ENCODE results near the gene TDP2. TPM values are rescaled to one million over a fixed set of nuclear protein-coding genes. Genes with fewer than 3 reads are reported as not detected.
A peak's percentile ranks its signal among the peaks of the same experiment; 100 is the strongest.
"Not testable (repeated sequence)": the region's sequence is repeated elsewhere in the genome, so short reads cannot be mapped to it uniquely, and the experiment has no call there.

Gene TDP2
- polyA plus RNA-seq, 4 donors, result 76.2 to 419 (median 293) TPM

- H3K27ac ChIP-seq (ENCODE audit: low read depth in 1 of 3, low read length in 2 of 3), result no peak overlapping the region
- FAIRE-seq (no peak), DNase-seq (no peak)
- no peaks in the 10 kb centered on the region for H3K9me3 ChIP-seq (ENCODE audit: control insufficient read depth in 2 of 2, insufficient read depth in 1 of 2, low read depth in 1 of 2, low read length in 1 of 2)
- 58 to 80% (median 62%) methylated on average over 1 of the region's 1 CpG for WGBS, 3 donors
- no peaks in the 10 kb centered on the region for H3K36me3 ChIP-seq (ENCODE audit: control insufficient read depth in 3 of 3, insufficient read depth in 2 of 3, low read depth in 1 of 3, low read length in 3 of 3)
- peaks cover 0 to 14% (median 0%) of the 10 kb centered on the region in 3 donors for H3K4me1 ChIP-seq (ENCODE audit: control insufficient read depth in 3 of 3, insufficient read depth in 2 of 3, low read depth in 1 of 3, low read length in 2 of 3)
- H3K4me3 ChIP-seq (ENCODE audit: low read depth in 1 of 3, low read length in 3 of 3), result no peak overlapping the region
- H3K27me3 ChIP-seq (ENCODE audit: control insufficient read depth in 3 of 3, insufficient read depth in 3 of 3, low read length in 3 of 3), result no peaks in the 10 kb centered on the region
Observed at GRCh38 chr6:24690593-24690992, 23.9 kb upstream of the TDP2 start.

GRCh38 chr6:24689964-24690363 is 23.3 kb upstream of the TDP2 start:
- Histone ChIP-seq H3K36me3 (ENCODE audit: control insufficient read depth in 3 of 3, insufficient read depth in 2 of 3, low read depth in 1 of 3, low read length in 3 of 3) (no peaks in the 10 kb centered on the region), H3K27ac (ENCODE audit: low read depth in 1 of 3, low read length in 2 of 3) (no peak overlapping the region), H3K9me3 (ENCODE audit: control insufficient read depth in 2 of 2, insufficient read depth in 1 of 2, low read depth in 1 of 2, low read length in 1 of 2) (no peaks in the 10 kb centered on the region), H3K4me3 (ENCODE audit: low read depth in 1 of 3, low read length in 3 of 3) (no peak overlapping the region), H3K27me3 (ENCODE audit: control insufficient read depth in 3 of 3, insufficient read depth in 3 of 3, low read length in 3 of 3) (no peaks in the 10 kb centered on the region), H3K4me1 (ENCODE audit: control insufficient read depth in 3 of 3, insufficient read depth in 2 of 3, low read depth in 1 of 3, low read length in 2 of 3) (peaks cover 0 to 14% (median 0%) of the 10 kb centered on the region in 3 donors)
- WGBS, 3 donors, result 91 to 98% (median 95%) methylated on average over 2 of the region's 2 CpGs
- DNase-seq, result no peak
- no peak for FAIRE-seq

- H3K4me1 ChIP-seq (ENCODE audit: control insufficient read depth in 3 of 3, insufficient read depth in 2 of 3, low read depth in 1 of 3, low read length in 2 of 3), result peaks cover 0 to 21% (median 0%) of the 10 kb centered on the region in 3 donors
- whole genome bisulfite sequencing, 3 donors, result 87 to 90% (median 90%) methylated on average over 4 of the region's 4 CpGs
- H3K4me3 ChIP-seq (ENCODE audit: low read depth in 1 of 3, low read length in 3 of 3), result no peak overlapping the region
- no peak for DNase-seq
- peaks cover 0 to under 1% (median 0%) of the 10 kb centered on the region in 3 donors for H3K36me3 ChIP-seq (ENCODE audit: control insufficient read depth in 3 of 3, insufficient read depth in 2 of 3, low read depth in 1 of 3, low read length in 3 of 3)
- no peaks in the 10 kb centered on the region for H3K9me3 ChIP-seq (ENCODE audit: control insufficient read depth in 2 of 2, insufficient read depth in 1 of 2, low read depth in 1 of 2, low read length in 1 of 2)
- no peaks in the 10 kb centered on the region for H3K27me3 ChIP-seq (ENCODE audit: control insufficient read depth in 3 of 3, insufficient read depth in 3 of 3, low read length in 3 of 3)
- H3K27ac ChIP-seq (ENCODE audit: low read depth in 1 of 3, low read length in 2 of 3), result no peak overlapping the region
- no peak for FAIRE-seq
Observed at GRCh38 chr6:24686946-24687345, 20.2 kb upstream of the TDP2 start.

GRCh38 chr6:24686408-24686807 is 19.7 kb upstream of the TDP2 start:
- 83 to 92% (median 85%) methylated on average over 1 of the region's 1 CpG for WGBS, 3 donors
- H3K36me3 ChIP-seq (ENCODE audit: control insufficient read depth in 3 of 3, insufficient read depth in 2 of 3, low read depth in 1 of 3, low read length in 3 of 3), result peaks cover 0 to 5% (median 0%) of the 10 kb centered on the region in 3 donors
- H3K9me3 ChIP-seq (ENCODE audit: control insufficient read depth in 2 of 2, insufficient read depth in 1 of 2, low read depth in 1 of 2, low read length in 1 of 2), result peaks cover 0 to 2% of the 10 kb centered on the region in 2 donors
- H3K27ac ChIP-seq (ENCODE audit: low read depth in 1 of 3, low read length in 2 of 3), result no peak overlapping the region
- DNase-seq, result no peak
- no peak overlapping the region for H3K4me3 ChIP-seq (ENCODE audit: low read depth in 1 of 3, low read length in 3 of 3)
- no peak for FAIRE-seq
- H3K4me1 ChIP-seq (ENCODE audit: control insufficient read depth in 3 of 3, insufficient read depth in 2 of 3, low read depth in 1 of 3, low read length in 2 of 3), result peaks cover 0 to 18% (median 0%) of the 10 kb centered on the region in 3 donors
- no peaks in the 10 kb centered on the region for H3K27me3 ChIP-seq (ENCODE audit: control insufficient read depth in 3 of 3, insufficient read depth in 3 of 3, low read length in 3 of 3)

- Histone ChIP-seq H3K27me3 (ENCODE audit: control insufficient read depth in 3 of 3, insufficient read depth in 3 of 3, low read length in 3 of 3) (no peaks in the 10 kb centered on the region), H3K27ac (ENCODE audit: low read depth in 1 of 3, low read length in 2 of 3) (peak overlapping the region in 1 of 3 donors; percentile 50), H3K36me3 (ENCODE audit: control insufficient read depth in 3 of 3, insufficient read depth in 2 of 3, low read depth in 1 of 3, low read length in 3 of 3) (peaks cover 0 to 7% (median 0%) of the 10 kb centered on the region in 3 donors), H3K9me3 (ENCODE audit: control insufficient read depth in 2 of 2, insufficient read depth in 1 of 2, low read depth in 1 of 2, low read length in 1 of 2) (peaks cover 0 to 5% of the 10 kb centered on the region in 2 donors), H3K4me3 (ENCODE audit: low read depth in 1 of 3, low read length in 3 of 3) (no peak overlapping the region), H3K4me1 (ENCODE audit: control insufficient read depth in 3 of 3, insufficient read depth in 2 of 3, low read depth in 1 of 3, low read length in 2 of 3) (peaks cover 0 to 11% (median 0%) of the 10 kb centered on the region in 3 donors)
- no peak for FAIRE-seq
- WGBS, 3 donors, result 77 to 84% (median 80%) methylated on average over 12 of the region's 12 CpGs
- no peak for DNase-seq
Observed at GRCh38 chr6:24683297-24684296, 16.9 kb upstream of the TDP2 start.

- peaks cover 0 to 7% (median 0%) of the 10 kb centered on the region in 3 donors for H3K36me3 ChIP-seq (ENCODE audit: control insufficient read depth in 3 of 3, insufficient read depth in 2 of 3, low read depth in 1 of 3, low read length in 3 of 3)
- H3K27ac ChIP-seq (ENCODE audit: low read depth in 1 of 3, low read length in 2 of 3), result no peak overlapping the region
- H3K4me3 ChIP-seq (ENCODE audit: low read depth in 1 of 3, low read length in 3 of 3), result no peak overlapping the region
- FAIRE-seq (no peak), DNase-seq (no peak)
- peaks cover 0 to 14% (median 0%) of the 10 kb centered on the region in 3 donors for H3K4me1 ChIP-seq (ENCODE audit: control insufficient read depth in 3 of 3, insufficient read depth in 2 of 3, low read depth in 1 of 3, low read length in 2 of 3)
- WGBS, 3 donors, result 88 to 90% (median 89%) methylated on average over 7 of the region's 7 CpGs
- H3K27me3 ChIP-seq (ENCODE audit: control insufficient read depth in 3 of 3, insufficient read depth in 3 of 3, low read length in 3 of 3), result no peaks in the 10 kb centered on the region
- peaks cover 0 to 9% of the 10 kb centered on the region in 2 donors for H3K9me3 ChIP-seq (ENCODE audit: control insufficient read depth in 2 of 2, insufficient read depth in 1 of 2, low read depth in 1 of 2, low read length in 1 of 2)
Observed at GRCh38 chr6:24680582-24680981, 13.9 kb upstream of the TDP2 start.

GRCh38 chr6:24678792-24679352 is 12.2 kb upstream of the TDP2 start:
- not testable (repeated sequence) for H3K27me3 ChIP-seq (ENCODE audit: control insufficient read depth in 3 of 3, insufficient read depth in 3 of 3, low read length in 3 of 3); H3K4me3 ChIP-seq (ENCODE audit: low read depth in 1 of 3, low read length in 3 of 3); FAIRE-seq; DNase-seq
- H3K9me3 ChIP-seq (ENCODE audit: control insufficient read depth in 2 of 2, insufficient read depth in 1 of 2, low read depth in 1 of 2, low read length in 1 of 2), result peaks cover 1 to 18% of the 10 kb centered on the region in 2 donors
- H3K27ac ChIP-seq (ENCODE audit: low read depth in 1 of 3, low read length in 2 of 3), result peak overlapping the region in 1 of 3 donors; percentile 57
- peaks cover 0 to 10% (median 0%) of the 10 kb centered on the region in 3 donors for H3K4me1 ChIP-seq (ENCODE audit: control insufficient read depth in 3 of 3, insufficient read depth in 2 of 3, low read depth in 1 of 3, low read length in 2 of 3)
- peaks cover 0 to 11% (median 0%) of the 10 kb centered on the region in 3 donors for H3K36me3 ChIP-seq (ENCODE audit: control insufficient read depth in 3 of 3, insufficient read depth in 2 of 3, low read depth in 1 of 3, low read length in 3 of 3)
- 74 to 90% (median 88%) methylated on average over 10 to 11 of the region's 11 CpGs for WGBS, 3 donors

GRCh38 chr6:24673625-24674024 is 6.9 kb upstream of the TDP2 start:
- Histone ChIP-seq H3K4me3 (ENCODE audit: low read depth in 1 of 3, low read length in 3 of 3) (no peak overlapping the region), H3K27me3 (ENCODE audit: control insufficient read depth in 3 of 3, insufficient read depth in 3 of 3, low read length in 3 of 3) (no peaks in the 10 kb centered on the region), H3K27ac (ENCODE audit: low read depth in 1 of 3, low read length in 2 of 3) (no peak overlapping the region), H3K4me1 (ENCODE audit: control insufficient read depth in 3 of 3, insufficient read depth in 2 of 3, low read depth in 1 of 3, low read length in 2 of 3) (peaks cover 0 to 13% (median 0%) of the 10 kb centered on the region in 3 donors), H3K9me3 (ENCODE audit: control insufficient read depth in 2 of 2, insufficient read depth in 1 of 2, low read depth in 1 of 2, low read length in 1 of 2) (peaks cover 1 to 31% of the 10 kb centered on the region in 2 donors), H3K36me3 (ENCODE audit: control insufficient read depth in 3 of 3, insufficient read depth in 2 of 3, low read depth in 1 of 3, low read length in 3 of 3) (peaks cover 0 to 6% (median 0%) of the 10 kb centered on the region in 3 donors)
- no peak for FAIRE-seq
- no peak for DNase-seq
- 74 to 90% (median 85%) methylated on average over 2 of the region's 2 CpGs for WGBS, 3 donors

Data from small intestine (tissue), 7 donors.